Measurements from ENCODE around the gene ZNF488. TPM values are rescaled to one million over a fixed set of nuclear protein-coding genes. Genes with fewer than 3 reads are reported as not detected.

ZNF488 gene
- total RNA-seq, result 2.4 TPM

GRCh38 chr10:47384148-47384921 is at the start of gene ZNF488:
ZNF488 (minus strand) TSS chr10:47384293; CDS start chr10:47368829, 15,464 bp downstream.

GRCh38 chr10:47348138-47348651 is 35.9 kb downstream of the ZNF488 start, which contains the start of gene RBP3:
RBP3 (plus strand) TSS chr10:47348363; CDS start chr10:47348485, 122 bp downstream.

GRCh38 chr10:47322300-47323061 is 61.6 kb downstream of the ZNF488 start, which contains the start of gene GDF2:
GDF2 (plus strand) TSS chr10:47322454; CDS start chr10:47322669, 215 bp downstream.

Other genes with a start within 250 kb of the ZNF488 start
- 1.6 TPM for gene GDF10, start 84.1 kb downstream of the ZNF488 start, total RNA-seq
- not detected for gene GDF2, start 61.8 kb downstream of the ZNF488 start, total RNA-seq
- not detected for gene RBP3, start 35.9 kb downstream of the ZNF488 start, total RNA-seq
- gene ANXA8, start 99.8 kb upstream of the ZNF488 start, total RNA-seq, result 0.18 TPM
- not detected for gene FAM25G, start 107.4 kb upstream of the ZNF488 start, total RNA-seq
- gene AGAP9, start 139.3 kb upstream of the ZNF488 start, total RNA-seq, result 7.9 TPM